ENCODE data around the gene VPS35. TPM values are rescaled to one million over a fixed set of nuclear protein-coding genes. Genes with fewer than 3 reads are reported as not detected.

The VPS35 gene
- total and polyA plus RNA-seq, 12 donors = 12.8 to 112 (median 64.8) TPM

DNA sequence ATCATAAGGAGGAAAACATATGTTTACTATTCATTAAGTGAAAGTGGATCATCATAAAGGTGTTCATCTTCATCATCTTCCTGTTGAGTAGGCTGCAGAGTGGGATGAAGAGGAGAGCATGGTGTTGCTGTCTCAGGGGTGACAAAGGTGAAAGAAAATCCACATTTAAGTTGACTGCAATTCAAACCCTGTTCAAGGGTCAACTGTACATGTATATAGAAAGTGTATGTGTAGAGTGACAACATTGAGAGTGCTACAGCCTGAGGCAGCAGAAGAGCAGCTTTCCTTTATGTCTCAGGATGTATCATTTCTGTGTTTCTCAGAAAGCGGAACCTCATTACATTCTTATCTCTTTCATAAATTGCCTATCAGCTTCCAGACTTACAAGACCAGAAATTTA lies 17.7 kb upstream of the VPS35 start:
- no peak for TF ChIP-seq CTCF (IDR thresholded peaks at IDR 0.05)
- Histone ChIP-seq H3K9me3 (replicated peaks in 1 of 3) (no peaks in the 10 kb centered on the region), H3K36me3 (replicated peaks in 1 of 2) (no peaks in the 10 kb centered on the region), H3K4me1 (replicated peaks in 1 of 2) (peaks cover 8 to 14% of the 10 kb centered on the region in 2 donors), H3K27me3 (no peaks in the 10 kb centered on the region), H3K27ac (no peak overlapping the region), H3K4me3 (no peak overlapping the region)
- intact Hi-C loops (cut with DNase I) = no loop called here
- WGBS, 4 donors = 0% methylated on average over 1 of the region's 1 CpG
- DNase-seq = no peak

- intact Hi-C loops (cut with DNase I) = no loop called here
- Histone ChIP-seq H3K27ac (no peak overlapping the region), H3K4me1 (replicated peaks in 1 of 2) (no peaks in the 10 kb centered on the region), H3K36me3 (replicated peaks in 1 of 2) (no peaks in the 10 kb centered on the region), H3K9me3 (replicated peaks in 1 of 3) (no peaks in the 10 kb centered on the region), H3K27me3 (no peaks in the 10 kb centered on the region), H3K4me3 (no peak overlapping the region)
- no peak for DNase-seq
- TF ChIP-seq CTCF (IDR thresholded peaks at IDR 0.05) = no peak
- TF ChIP-seq POLR2A (IDR thresholded peaks at IDR 0.05) = no peak
- 89 to 96% (median 93%) methylated on average over 2 of the region's 2 CpGs for WGBS, 4 donors
Observed at GRCh38 chr16:46702030-46702429, 13.1 kb upstream of the VPS35 start.

- no peaks in the 10 kb centered on the region for H3K9me3 ChIP-seq (replicated peaks in 1 of 3)
- no peak overlapping the region for H3K27ac ChIP-seq
- no peaks in the 10 kb centered on the region for H3K27me3 ChIP-seq
- no peak overlapping the region for H3K4me3 ChIP-seq
- no peak for TF ChIP-seq POLR2A (IDR thresholded peaks at IDR 0.05)
- no peak for TF ChIP-seq CTCF (IDR thresholded peaks at IDR 0.05)
- no peaks in the 10 kb centered on the region for H3K4me1 ChIP-seq (replicated peaks in 1 of 2)
- intact Hi-C loops (cut with DNase I) = no loop called here
- DNase-seq = no peak
- 93 to 94% (median 94%) methylated on average over 4 of the region's 4 CpGs for WGBS, 4 donors
- no peaks in the 10 kb centered on the region for H3K36me3 ChIP-seq (replicated peaks in 1 of 2)
Observed at GRCh38 chr16:46701615-46702014, 12.6 kb upstream of the VPS35 start.

GRCh38 chr16:46700048-46700447 lies 11.1 kb upstream of the VPS35 start:
- intact Hi-C loops (cut with DNase I) = no loop called here
- Histone ChIP-seq H3K4me3 (no peak overlapping the region), H3K4me1 (replicated peaks in 1 of 2) (no peaks in the 10 kb centered on the region), H3K36me3 (replicated peaks in 1 of 2) (no peaks in the 10 kb centered on the region), H3K27me3 (no peaks in the 10 kb centered on the region), H3K9me3 (replicated peaks in 1 of 3) (no peaks in the 10 kb centered on the region), H3K27ac (no peak overlapping the region)
- WGBS, 4 donors = 94 to 100% (median 97%) methylated on average over 3 of the region's 3 CpGs
- no peak for DNase-seq
- TF ChIP-seq CTCF (IDR thresholded peaks at IDR 0.05) (no peak), POLR2A (IDR thresholded peaks at IDR 0.05) (no peak)
